22Rv1 (cell line): ENCODE data around the gene GRAMD1B.

Experiments used
- CTCF ChIP-seq: fragments of 450-650 bp; IDR thresholded peaks from 2 replicates; pipeline ENCODE4 v1.5.1; 2017; ENCODE audit warnings: mild to moderate bottlenecking
- ZFX ChIP-seq: fragments of 450-650 bp; IDR thresholded peaks from 2 replicates; pipeline ENCODE4 v1.6.1; 2017; ENCODE audit warnings: antibody characterized with exemption, borderline replicate concordance

- TF ChIP-seq CTCF (no peak), ZFX (no peak)
Measured at GRCh38 chr11:123406441-123407129, 23.5 kb upstream of the GRAMD1B start.
